ENCODE data around the gene LDB3.

Gene LDB3

GRCh38 chr10:86706401-86706841, 38.1 kb downstream of the LDB3 start:
- no peak for DNase-seq (ENCODE audit: low spot score)

GRCh38 chr10:86706977-86707376, 38.7 kb downstream of the LDB3 start:
- no peak for DNase-seq (ENCODE audit: low spot score)

GRCh38 chr10:86707505-86707904, 39.2 kb downstream of the LDB3 start:
- DNase-seq (ENCODE audit: low spot score) = no peak

GRCh38 chr10:86708068-86708782, 39.9 kb downstream of the LDB3 start:
- no peak for DNase-seq (ENCODE audit: low spot score)

- DNase-seq (ENCODE audit: low spot score) = no peak
Measured at GRCh38 chr10:86708783-86709380, 40.6 kb downstream of the LDB3 start.

GRCh38 chr10:86709396-86710185, 41.3 kb downstream of the LDB3 start:
- DNase-seq (ENCODE audit: low spot score) = no peak

GRCh38 chr10:86710987-86711512, 42.7 kb downstream of the LDB3 start:
- DNase-seq (ENCODE audit: low spot score) = peak; percentile 86

- no peak for DNase-seq (ENCODE audit: low spot score)
Measured at GRCh38 chr10:86711513-86712316, 43.4 kb downstream of the LDB3 start.

- no peak for DNase-seq (ENCODE audit: low spot score)
Measured at GRCh38 chr10:86712317-86712707, 44.0 kb downstream of the LDB3 start.

- DNase-seq (ENCODE audit: low spot score) = no peak
Measured at GRCh38 chr10:86715156-86715795, 47.0 kb downstream of the LDB3 start.

- no peak for DNase-seq (ENCODE audit: low spot score)
Measured at GRCh38 chr10:86715836-86716235, 47.5 kb downstream of the LDB3 start.

- no peak for DNase-seq (ENCODE audit: low spot score)
Measured at GRCh38 chr10:86716466-86716865, 48.2 kb downstream of the LDB3 start.

GRCh38 chr10:86718556-86718955, 50.2 kb downstream of the LDB3 start:
- DNase-seq (ENCODE audit: low spot score) = no peak

GRCh38 chr10:86721232-86721631, 52.9 kb downstream of the LDB3 start:
- no peak for DNase-seq (ENCODE audit: low spot score)

- DNase-seq (ENCODE audit: low spot score) = no peak
Measured at GRCh38 chr10:86723009-86723408, 54.7 kb downstream of the LDB3 start.

GRCh38 chr10:86724445-86724844, 56.1 kb downstream of the LDB3 start:
- no peak for DNase-seq (ENCODE audit: low spot score)

- DNase-seq (ENCODE audit: low spot score) = no peak
Measured at GRCh38 chr10:86725980-86726676, 57.8 kb downstream of the LDB3 start.

GRCh38 chr10:86726677-86726999, 58.3 kb downstream of the LDB3 start:
- no peak for DNase-seq (ENCODE audit: low spot score)

- no peak for DNase-seq (ENCODE audit: low spot score)
Measured at GRCh38 chr10:86727470-86727869, 59.2 kb downstream of the LDB3 start.

GRCh38 chr10:86728056-86728455, 59.7 kb downstream of the LDB3 start:
- DNase-seq (ENCODE audit: low spot score) = no peak

- DNase-seq (ENCODE audit: low spot score) = no peak
Measured at GRCh38 chr10:86729677-86730076, 61.4 kb downstream of the LDB3 start.

Data from putamen (tissue), 1 donor.